NCI-H1417 treated with DMSO at 0.1 percent for 48 hours (cell line): ENCODE measurements around the gene ITPK1.

Experiments used
- DNase-seq: peaks from one replicate; lab custom pipeline; 2025; lab: John Stamatoyannopoulos, UW

Gene ITPK1

GRCh38 chr14:93010130-93010499, 105.6 kb downstream of the ITPK1 start:
- no peak for DNase-seq

GRCh38 chr14:93009471-93010129, 106.1 kb downstream of the ITPK1 start:
- DNase-seq: no peak

DNA sequence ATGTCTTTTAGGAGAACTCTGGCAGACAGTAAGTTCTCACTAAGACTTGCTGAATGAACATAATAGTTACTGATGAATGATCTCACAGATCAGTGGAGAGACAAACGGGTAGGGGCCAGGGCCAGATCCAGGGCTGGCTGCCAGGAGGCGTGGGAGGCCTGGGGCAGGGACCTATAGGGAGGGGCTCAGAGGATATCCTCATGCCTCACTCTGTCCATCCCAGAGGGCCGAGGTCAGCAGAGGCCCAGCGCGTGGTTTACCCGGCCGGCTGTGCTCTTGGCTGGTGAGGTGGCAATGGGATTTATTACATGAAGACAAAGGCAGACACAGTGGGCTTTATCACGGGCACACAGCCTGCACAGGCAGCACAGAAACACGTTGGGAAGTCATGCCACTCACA, 107.3 kb downstream of the ITPK1 start:
- DNase-seq: no peak

GRCh38 chr14:93007225-93007997, 108.3 kb downstream of the ITPK1 start:
- DNase-seq: no peak

DNA sequence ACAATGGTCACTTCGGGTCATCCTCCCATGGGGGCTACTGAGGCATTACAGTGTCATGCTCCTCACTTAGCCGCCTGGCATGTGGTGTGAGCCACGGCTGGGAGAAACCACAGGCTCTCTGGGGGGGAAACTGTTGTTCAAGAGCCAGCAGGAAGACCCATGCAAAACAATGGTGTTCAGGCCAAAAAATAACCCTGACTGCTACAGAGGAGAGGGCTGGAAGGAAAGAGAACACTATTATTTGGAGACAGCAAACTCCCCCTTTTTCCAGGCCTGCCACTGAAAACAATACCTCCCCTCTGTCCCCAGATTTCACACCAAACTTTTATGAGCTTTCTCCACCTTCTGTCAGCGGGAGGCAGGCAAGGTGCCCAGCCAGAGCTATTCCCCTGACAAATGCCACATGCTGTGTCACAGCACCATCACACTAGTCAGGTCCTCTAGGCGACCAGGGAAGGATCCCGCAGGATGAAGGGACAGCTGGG, 109.1 kb downstream of the ITPK1 start:
- DNase-seq: no peak

GRCh38 chr14:93005838-93006237, 109.9 kb downstream of the ITPK1 start:
- DNase-seq: no peak

GRCh38 chr14:93005135-93005813, 110.5 kb downstream of the ITPK1 start:
- DNase-seq: no peak

DNA sequence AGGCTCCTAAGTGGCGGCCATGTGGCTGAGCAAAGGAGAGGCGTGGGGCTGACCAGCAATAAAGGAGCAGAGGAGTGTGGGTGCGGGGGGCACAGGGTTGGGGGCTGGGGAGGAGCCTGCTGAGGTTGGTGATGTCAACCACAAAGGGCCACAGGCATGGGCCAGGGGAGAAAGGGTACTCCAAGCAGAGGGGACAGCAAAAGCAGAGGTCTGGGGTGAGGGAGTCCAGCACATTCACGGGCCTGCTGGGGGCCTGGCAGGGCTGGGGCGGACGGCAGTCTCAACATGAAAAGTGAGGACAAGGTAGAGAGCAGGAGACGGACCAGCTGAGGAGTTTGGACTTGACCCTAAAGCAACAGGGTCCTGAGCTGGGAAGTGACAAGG, 111.0 kb downstream of the ITPK1 start:
- no peak for DNase-seq

- DNase-seq: no peak
Measured at GRCh38 chr14:93003945-93004698, 111.6 kb downstream of the ITPK1 start.

GRCh38 chr14:93002851-93003298, 112.8 kb downstream of the ITPK1 start:
- no peak for DNase-seq

- no peak for DNase-seq
Measured at GRCh38 chr14:93002049-93002448, 113.7 kb downstream of the ITPK1 start.

DNA sequence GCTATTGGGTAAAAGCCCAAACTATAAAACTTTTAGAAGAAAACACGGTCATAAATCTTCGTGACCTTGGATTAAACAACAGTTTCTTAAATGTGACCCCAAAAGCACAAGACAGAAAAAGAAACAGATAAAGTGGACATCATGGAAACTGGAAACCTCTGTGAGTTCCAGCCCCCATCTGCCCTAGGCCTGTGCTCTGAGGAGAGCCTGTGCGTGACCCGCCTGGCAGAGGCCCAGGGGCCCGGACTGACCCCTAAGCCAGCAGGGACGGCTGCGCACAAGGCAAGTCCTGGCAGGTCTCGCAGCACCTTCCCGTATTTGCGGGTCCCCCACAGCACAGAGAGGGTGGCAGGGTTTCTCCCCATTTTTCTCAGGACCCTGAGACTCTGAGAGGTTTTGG, 116.8 kb downstream of the ITPK1 start:
- no peak for DNase-seq

DNA sequence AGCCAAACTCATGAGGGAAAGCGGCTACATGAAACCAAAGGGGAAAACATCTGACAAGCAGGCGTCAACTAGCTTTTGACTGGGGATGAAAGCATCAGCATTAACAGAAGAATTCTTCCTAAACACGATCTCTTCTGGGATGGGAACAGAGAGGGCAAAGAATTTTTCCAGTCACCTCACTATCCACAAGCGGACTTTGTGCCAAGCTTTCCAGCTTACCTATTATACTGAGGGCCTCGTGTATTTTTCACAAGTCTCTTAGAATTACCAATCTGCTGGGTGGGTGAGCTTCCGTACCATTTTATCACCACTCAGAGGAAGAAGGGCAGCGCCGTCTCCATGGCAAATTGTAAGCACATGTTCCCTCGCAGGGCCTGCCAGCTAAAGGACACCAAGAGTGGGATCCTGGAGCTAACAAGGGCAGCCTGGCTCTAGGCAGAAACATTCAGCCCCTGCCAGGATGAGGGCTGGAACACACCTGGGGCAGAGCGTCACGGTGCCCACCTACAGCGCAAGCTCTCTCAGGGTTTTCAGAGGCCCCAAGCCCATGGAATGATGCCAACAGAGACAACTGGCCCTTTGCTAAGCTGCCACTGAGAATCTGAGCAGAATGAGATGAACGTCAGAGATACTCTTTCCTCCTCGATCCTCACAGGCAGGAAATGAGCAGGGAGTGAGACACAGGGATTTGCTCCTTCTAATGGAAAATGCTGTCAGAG, 118.2 kb downstream of the ITPK1 start:
- DNase-seq: no peak

- no peak for DNase-seq
Measured at GRCh38 chr14:92995620-92996019, 120.1 kb downstream of the ITPK1 start.

DNA sequence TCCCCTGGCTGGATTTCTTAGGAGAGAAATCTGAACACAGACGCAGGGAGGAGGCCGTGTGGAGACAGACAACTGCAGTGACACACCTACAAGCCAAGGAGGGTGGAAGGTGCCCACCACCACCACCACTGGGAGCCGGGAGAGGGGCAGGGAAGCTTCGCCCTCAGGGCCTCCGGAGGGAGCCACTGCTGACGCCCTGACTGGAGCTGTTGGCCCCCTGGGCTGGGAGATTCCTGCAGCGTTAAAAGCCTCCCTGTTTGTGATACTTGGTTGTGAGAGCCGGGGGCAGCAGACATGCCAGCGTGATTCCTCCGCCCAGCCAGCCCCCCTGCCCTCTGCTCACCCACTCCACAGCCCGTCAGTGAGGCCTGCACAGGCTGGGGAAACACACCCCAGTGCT, 120.8 kb downstream of the ITPK1 start:
- no peak for DNase-seq

DNA sequence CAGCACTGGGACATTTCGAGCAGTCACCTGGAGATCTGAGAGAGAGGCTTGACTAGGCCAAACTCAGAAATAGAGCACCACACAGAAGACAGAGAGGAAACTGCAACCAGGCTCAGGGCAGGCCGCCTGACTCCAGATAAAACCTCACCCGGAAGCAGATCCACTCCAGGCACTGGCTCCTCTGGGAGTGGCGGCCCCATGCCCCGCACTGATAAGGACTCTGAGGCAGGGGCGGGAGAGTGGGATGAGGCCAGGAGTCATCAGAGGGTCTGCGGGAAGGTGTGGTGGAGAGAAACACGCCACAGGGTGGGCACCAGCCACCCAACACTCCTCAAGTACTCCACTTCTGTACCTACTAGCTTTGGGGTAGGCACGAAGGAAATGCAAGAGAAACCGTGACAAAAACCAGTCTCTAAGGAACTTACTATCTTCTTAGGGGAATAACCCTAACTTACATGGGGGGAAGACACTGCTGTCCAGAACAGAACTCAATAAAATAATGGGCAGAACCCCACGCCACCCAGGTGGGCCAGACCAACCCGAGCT, 121.5 kb downstream of the ITPK1 start:
- no peak for DNase-seq

DNA sequence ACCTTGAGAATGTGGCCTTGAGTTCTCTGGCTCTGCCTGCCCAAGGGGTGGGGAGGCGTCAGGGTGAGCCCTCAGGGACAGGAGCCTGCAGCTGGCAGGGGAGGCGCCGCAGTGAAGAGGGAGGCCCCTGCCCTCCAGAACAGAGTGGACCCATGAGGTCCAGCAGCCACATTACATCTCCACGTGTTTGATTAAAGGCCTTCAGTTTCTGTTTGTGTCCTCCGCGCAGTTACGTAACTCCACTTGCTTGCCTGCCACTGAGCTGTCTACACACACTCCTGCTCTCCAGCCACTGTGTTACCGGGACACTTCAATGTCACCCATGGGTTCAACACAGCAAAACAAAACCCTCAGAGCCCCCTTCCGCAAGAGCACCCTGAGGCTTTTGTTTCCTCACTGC, 122.4 kb downstream of the ITPK1 start:
- no peak for DNase-seq

- DNase-seq: no peak
Measured at GRCh38 chr14:92991536-92991935, 124.2 kb downstream of the ITPK1 start.

DNA sequence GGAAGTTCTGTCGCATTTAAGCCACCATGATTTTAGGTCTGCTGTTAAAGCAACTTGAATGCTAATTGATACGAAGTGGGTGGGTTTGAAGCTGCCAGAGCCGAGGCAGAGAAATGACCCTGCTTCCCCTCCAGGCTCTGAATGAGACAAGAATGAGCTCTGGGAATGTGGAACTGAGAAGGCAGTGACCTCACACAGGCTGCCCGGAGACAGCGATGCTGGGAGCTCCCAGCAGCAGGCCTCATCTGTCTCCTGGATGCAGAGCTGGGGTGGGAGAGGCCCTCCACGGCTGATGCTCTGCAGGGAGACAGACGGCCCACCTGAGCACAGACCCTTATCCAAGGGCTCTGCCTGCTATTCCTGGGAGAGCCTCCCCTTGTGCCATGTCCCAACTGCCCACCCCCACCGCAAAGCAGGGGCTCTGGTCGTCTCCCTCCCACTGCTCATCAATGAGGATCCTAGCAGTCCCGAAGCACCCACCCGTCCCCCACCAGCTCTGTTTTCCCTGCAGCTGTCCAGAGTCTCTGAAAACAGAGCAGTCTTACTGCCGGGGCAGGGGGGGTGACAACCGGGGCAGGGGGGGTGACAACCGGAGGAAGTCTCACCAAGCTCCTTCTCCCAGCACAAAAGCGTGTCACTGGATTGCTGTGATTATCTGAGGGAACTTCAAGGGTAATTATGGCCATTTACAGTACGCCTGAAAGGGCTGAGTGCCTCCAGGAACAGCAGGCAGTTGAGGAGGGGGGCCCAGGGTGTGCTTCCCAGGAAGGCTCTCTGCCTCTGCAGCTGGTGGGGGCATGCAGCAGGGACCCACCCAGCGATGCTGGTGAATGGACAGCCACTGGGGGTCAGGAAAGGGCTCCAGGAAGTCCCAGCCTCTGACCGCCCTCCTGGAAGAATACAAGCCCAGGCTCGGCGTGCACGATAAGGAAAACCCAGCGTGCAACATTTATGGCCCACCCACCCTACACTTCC, 125.0 kb downstream of the ITPK1 start:
- peak; percentile 80 for DNase-seq
